ENCODE data around the gene NEB.

Gene NEB

GRCh38 chr2:151758744-151759143, 24.5 kb upstream of the NEB start:
- no peak overlapping the region for H3K4me2 ChIP-seq (ENCODE audit: low read depth, low read length)
- no peak overlapping the region for H3K27ac ChIP-seq (ENCODE audit: low read length)
- DNase-seq: no peak
- H3K9me2 ChIP-seq (replicated peaks; ENCODE audit: insufficient read depth, low read length): no peaks in the 10 kb centered on the region
- H3K9me3 ChIP-seq (replicated peaks; ENCODE audit: insufficient read depth, low read length): no peaks in the 10 kb centered on the region
- no peak overlapping the region for H3K9ac ChIP-seq (ENCODE audit: low read length)
- no peak overlapping the region for H2AFZ ChIP-seq (ENCODE audit: low read length)
- H3K4me1 ChIP-seq (ENCODE audit: low read length): no peaks in the 10 kb centered on the region
- H3K4me3 ChIP-seq (ENCODE audit: low read length): no peak overlapping the region
- H3K79me2 ChIP-seq (ENCODE audit: low read length): no peaks in the 10 kb centered on the region
- no peaks in the 10 kb centered on the region for H4K20me1 ChIP-seq (ENCODE audit: insufficient read depth, low read length)
- no peaks in the 10 kb centered on the region for H3K27me3 ChIP-seq (replicated peaks; ENCODE audit: insufficient read depth, low read length)
- TF ChIP-seq EZH2 (optimal IDR thresholded peaks at IDR 0.05; ENCODE audit: low read depth, low read length): no peak
- TF ChIP-seq CTCF (IDR thresholded peaks at IDR 0.05; ENCODE audit: low read length): no peak
- no peak for TF ChIP-seq EZH2phosphoT487 (IDR thresholded peaks at IDR 0.05; ENCODE audit: low read length)
- H3K36me3 ChIP-seq (replicated peaks; ENCODE audit: insufficient read depth, low read length): no peaks in the 10 kb centered on the region
- no peaks in the 10 kb centered on the region for H3F3A ChIP-seq (ENCODE audit: insufficient read depth, low read length)

DNA sequence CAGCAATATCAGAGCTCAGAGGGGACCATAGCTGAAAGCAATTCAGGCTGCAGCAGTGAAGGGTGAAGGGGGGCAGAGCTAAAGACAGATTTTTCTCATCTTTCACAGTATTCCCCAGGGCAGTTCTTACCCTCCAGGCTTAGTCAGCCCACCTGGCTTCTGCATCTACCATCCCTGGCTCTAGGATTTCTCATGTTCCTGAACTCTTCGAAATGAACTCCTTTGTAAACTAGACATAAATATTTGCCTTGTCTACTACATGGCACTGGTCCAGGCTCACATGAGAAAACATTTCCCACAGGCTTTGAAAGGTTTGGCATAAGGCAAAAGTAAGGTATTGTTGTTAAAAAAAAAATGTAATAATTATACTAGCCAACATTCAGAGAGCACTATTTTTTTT, 23.6 kb upstream of the NEB start:
- H3K9ac ChIP-seq (ENCODE audit: low read length): no peak overlapping the region
- H3F3A ChIP-seq (ENCODE audit: insufficient read depth, low read length): no peaks in the 10 kb centered on the region
- H3K36me3 ChIP-seq (replicated peaks; ENCODE audit: insufficient read depth, low read length): no peaks in the 10 kb centered on the region
- no peak overlapping the region for H3K27ac ChIP-seq (ENCODE audit: low read length)
- H3K4me2 ChIP-seq (ENCODE audit: low read depth, low read length): no peak overlapping the region
- H3K27me3 ChIP-seq (replicated peaks; ENCODE audit: insufficient read depth, low read length): no peaks in the 10 kb centered on the region
- no peaks in the 10 kb centered on the region for H4K20me1 ChIP-seq (ENCODE audit: insufficient read depth, low read length)
- DNase-seq: no peak
- H3K4me3 ChIP-seq (ENCODE audit: low read length): no peak overlapping the region
- H3K9me2 ChIP-seq (replicated peaks; ENCODE audit: insufficient read depth, low read length): no peaks in the 10 kb centered on the region
- H3K9me3 ChIP-seq (replicated peaks; ENCODE audit: insufficient read depth, low read length): no peaks in the 10 kb centered on the region
- no peak for TF ChIP-seq EZH2 (optimal IDR thresholded peaks at IDR 0.05; ENCODE audit: low read depth, low read length)
- TF ChIP-seq EZH2phosphoT487 (IDR thresholded peaks at IDR 0.05; ENCODE audit: low read length): no peak
- TF ChIP-seq CTCF (IDR thresholded peaks at IDR 0.05; ENCODE audit: low read length): no peak
- H2AFZ ChIP-seq (ENCODE audit: low read length): no peak overlapping the region
- no peaks in the 10 kb centered on the region for H3K79me2 ChIP-seq (ENCODE audit: low read length)
- no peaks in the 10 kb centered on the region for H3K4me1 ChIP-seq (ENCODE audit: low read length)

- no peaks in the 10 kb centered on the region for H3K9me2 ChIP-seq (replicated peaks; ENCODE audit: insufficient read depth, low read length)
- H3K36me3 ChIP-seq (replicated peaks; ENCODE audit: insufficient read depth, low read length): no peaks in the 10 kb centered on the region
- H3F3A ChIP-seq (ENCODE audit: insufficient read depth, low read length): no peaks in the 10 kb centered on the region
- H4K20me1 ChIP-seq (ENCODE audit: insufficient read depth, low read length): no peaks in the 10 kb centered on the region
- H3K27me3 ChIP-seq (replicated peaks; ENCODE audit: insufficient read depth, low read length): no peaks in the 10 kb centered on the region
- H3K27ac ChIP-seq (ENCODE audit: low read length): no peak overlapping the region
- H3K9me3 ChIP-seq (replicated peaks; ENCODE audit: insufficient read depth, low read length): no peaks in the 10 kb centered on the region
- DNase-seq: no peak
- H3K79me2 ChIP-seq (ENCODE audit: low read length): no peaks in the 10 kb centered on the region
- no peak overlapping the region for H3K9ac ChIP-seq (ENCODE audit: low read length)
- H3K4me1 ChIP-seq (ENCODE audit: low read length): no peaks in the 10 kb centered on the region
- H3K4me2 ChIP-seq (ENCODE audit: low read depth, low read length): no peak overlapping the region
- no peak overlapping the region for H2AFZ ChIP-seq (ENCODE audit: low read length)
- TF ChIP-seq EZH2phosphoT487 (IDR thresholded peaks at IDR 0.05; ENCODE audit: low read length) (no peak), CTCF (IDR thresholded peaks at IDR 0.05; ENCODE audit: low read length) (no peak), EZH2 (optimal IDR thresholded peaks at IDR 0.05; ENCODE audit: low read depth, low read length) (no peak)
- no peak overlapping the region for H3K4me3 ChIP-seq (ENCODE audit: low read length)
These were observed 22.5 kb upstream of the NEB start for GRCh38 chr2:151756820-151757219.

Data from MM.1S (cell line).